Kidney epithelial cell (primary cell): Measurements from ENCODE around the gene CST6. TPM values are rescaled to one million over a fixed set of nuclear protein-coding genes. Genes with fewer than 3 reads are reported as not detected.
A peak's percentile ranks its signal among the peaks of the same experiment; 100 is the strongest.

ENCODE experiments used
- DNase-seq: peaks from one replicate; pipeline ENCODE4 v3.0.0-alpha.2; 2010; ENCODE audit warnings: low read depth
- H3K27me3 ChIP-seq: 2 replicates; pipeline ENCODE4 v1.6.0; 2011; ENCODE audit warnings: low read length; ENCODE audit not compliant: control insufficient read depth, insufficient read depth
- H3K36me3 ChIP-seq: 2 replicates; pipeline ENCODE4 v1.5.1; 2011; ENCODE audit warnings: low read length; ENCODE audit not compliant: control insufficient read depth, insufficient read depth
- H3K4me3 ChIP-seq: 2 replicates; pipeline ENCODE4 v1.5.1; 2011; ENCODE audit warnings: low read depth, mild to moderate bottlenecking, control low read depth, low read length
- total RNA-seq: library from RNA; depleted of rRNA; stranded (reverse); fragments of >200 nt; gene quantifications from 2 replicates; pipeline ENCODE4 v1.2.3, GENCODE V29; 2015
- TF ChIP-seq, protein P1 (sequence below): IDR thresholded peaks from 2 replicates; pipeline ENCODE4 v1.5.1; 2011; ENCODE audit warnings: mild to moderate bottlenecking, moderate library complexity, low read length, control low read depth, inconsistent platforms; ENCODE audit not compliant: insufficient read depth, poor library complexity, severe bottlenecking

The CST6 gene
- total RNA-seq, 1 donor from 2014 or later = 59.8 TPM

DNA sequence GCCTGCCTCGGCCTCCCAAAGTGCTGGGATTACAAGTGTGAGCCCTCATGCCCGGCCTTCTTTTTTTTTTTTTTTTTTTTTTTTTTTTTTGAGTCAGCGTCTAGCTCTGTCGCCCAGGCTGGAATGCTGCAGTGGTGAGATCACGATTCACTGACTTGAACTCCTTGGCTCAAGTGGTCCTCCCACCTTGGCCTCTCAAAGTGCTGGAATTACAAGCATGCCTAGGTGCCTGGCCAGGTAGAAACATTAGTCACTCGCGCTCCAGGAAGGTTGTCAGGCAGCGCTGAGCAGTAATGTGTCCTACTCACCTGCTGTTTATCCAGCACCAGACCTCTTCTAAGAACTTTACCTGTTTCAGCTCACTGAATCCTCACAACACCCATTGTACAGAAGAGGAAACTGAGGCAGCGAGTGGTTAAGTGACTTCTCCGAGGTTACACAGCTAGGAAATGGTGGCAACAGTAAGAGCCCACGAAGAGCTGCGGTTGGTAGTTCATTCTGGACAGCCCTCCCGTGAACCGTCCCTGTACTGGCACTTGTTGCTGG is 496 bp upstream of the CST6 start:
- no peaks in the 10 kb centered on the region for H3K36me3 ChIP-seq

DNA sequence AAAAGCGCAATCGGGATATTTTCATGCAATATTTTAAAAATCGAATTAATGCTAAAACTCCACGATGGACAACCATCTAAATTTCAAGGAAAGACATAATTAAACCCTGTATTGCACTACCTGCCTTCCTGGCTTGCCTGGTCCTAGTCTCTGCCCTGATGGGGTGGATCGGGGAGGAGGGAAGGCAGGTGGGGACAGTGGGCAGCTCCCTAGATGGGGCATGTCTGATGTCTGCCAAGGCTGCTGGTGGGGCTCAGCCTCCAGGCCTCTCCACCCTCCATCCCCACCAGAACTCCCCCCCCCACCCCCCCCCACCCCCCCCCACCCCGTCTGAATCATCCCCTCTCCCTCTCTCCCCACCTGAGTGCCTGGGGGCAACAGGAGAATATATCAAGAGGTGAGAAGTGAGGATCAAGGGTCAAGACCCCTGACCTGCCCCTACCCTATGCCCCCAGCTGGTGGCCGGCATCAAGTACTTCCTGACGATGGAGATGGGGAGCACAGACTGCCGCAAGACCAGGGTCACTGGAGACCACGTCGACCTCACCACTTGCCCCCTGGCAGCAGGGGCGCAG is 650 bp downstream of the CST6 start:
- no peaks in the 10 kb centered on the region for H3K36me3 ChIP-seq
- no peak overlapping the region for H3K4me3 ChIP-seq
- TF ChIP-seq, protein P1, sequence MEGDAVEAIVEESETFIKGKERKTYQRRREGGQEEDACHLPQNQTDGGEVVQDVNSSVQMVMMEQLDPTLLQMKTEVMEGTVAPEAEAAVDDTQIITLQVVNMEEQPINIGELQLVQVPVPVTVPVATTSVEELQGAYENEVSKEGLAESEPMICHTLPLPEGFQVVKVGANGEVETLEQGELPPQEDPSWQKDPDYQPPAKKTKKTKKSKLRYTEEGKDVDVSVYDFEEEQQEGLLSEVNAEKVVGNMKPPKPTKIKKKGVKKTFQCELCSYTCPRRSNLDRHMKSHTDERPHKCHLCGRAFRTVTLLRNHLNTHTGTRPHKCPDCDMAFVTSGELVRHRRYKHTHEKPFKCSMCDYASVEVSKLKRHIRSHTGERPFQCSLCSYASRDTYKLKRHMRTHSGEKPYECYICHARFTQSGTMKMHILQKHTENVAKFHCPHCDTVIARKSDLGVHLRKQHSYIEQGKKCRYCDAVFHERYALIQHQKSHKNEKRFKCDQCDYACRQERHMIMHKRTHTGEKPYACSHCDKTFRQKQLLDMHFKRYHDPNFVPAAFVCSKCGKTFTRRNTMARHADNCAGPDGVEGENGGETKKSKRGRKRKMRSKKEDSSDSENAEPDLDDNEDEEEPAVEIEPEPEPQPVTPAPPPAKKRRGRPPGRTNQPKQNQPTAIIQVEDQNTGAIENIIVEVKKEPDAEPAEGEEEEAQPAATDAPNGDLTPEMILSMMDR = no peak
- H3K27me3 ChIP-seq = peaks cover 2% of the 10 kb centered on the region
- DNase-seq = no peak

More for the DNA sequence above, 496 bp upstream of the CST6 start:
- Histone ChIP-seq H3K27me3 (peaks cover 2% of the 10 kb centered on the region), H3K4me3 (no peak overlapping the region)
- TF ChIP-seq, protein P1 = no peak
- peak; percentile 89 for DNase-seq

DNA sequence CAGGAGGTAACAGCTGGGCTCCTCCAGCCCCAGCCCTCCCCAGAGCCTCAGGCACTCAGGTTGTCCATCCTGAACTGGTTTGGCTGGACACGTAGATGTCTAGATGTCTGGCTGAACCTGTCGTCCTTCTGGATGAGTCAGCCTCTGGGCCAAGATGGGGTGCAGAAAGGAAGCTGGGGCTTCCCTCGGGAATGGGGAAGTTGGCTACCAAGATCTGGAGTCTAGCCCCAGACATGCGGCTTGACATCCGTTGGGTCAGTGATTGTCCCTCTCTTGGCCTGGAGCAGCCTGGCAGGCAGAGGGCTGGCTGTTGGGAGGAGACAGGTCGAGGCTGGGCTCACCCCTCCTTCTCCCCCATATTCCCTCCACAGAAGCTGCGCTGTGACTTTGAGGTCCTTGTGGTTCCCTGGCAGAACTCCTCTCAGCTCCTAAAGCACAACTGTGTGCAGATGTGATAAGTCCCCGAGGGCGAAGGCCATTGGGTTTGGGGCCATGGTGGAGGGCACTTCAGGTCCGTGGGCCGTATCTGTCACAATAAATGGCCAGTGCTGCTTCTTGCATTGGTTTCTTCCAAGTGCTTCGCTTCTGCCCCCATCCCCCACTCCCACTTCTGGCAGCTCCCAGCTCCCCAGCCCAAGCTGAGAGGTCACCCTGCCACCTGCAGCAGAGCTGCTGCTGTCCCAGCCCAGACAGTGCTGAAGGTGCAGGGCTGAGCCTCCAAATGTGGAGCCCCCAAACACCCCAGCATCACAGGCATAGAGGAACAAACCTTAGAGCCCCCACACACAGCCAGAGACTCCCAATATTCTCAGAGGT is 1.3 kb downstream of the CST6 start:
- Histone ChIP-seq H3K27me3 (peaks cover 2% of the 10 kb centered on the region), H3K36me3 (no peaks in the 10 kb centered on the region), H3K4me3 (no peak overlapping the region)
- no peak for DNase-seq
- TF ChIP-seq, protein P1 = no peak

DNA sequence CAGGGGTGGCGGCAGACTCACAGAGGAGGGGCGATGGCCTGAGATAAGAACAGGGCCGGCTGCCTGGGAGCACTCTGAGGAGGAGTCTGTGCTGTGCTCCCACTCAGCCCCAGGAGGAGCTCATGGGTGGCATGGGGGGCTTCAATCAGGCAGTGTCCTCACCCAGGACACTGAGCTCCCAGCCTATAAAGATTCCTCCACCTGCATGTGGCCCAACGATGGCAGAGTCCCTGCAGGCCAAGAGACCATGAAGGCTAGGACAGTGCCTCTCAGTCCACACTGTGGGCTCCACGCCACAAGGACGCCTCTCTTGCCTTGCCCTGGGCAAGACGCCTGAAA is 1.9 kb downstream of the CST6 start:
- TF ChIP-seq, protein P1 = no peak

GRCh38 chr11:66014804-66015453 is 3.1 kb downstream of the CST6 start:
- Histone ChIP-seq H3K27me3 (peaks cover 2% of the 10 kb centered on the region), H3K36me3 (no peaks in the 10 kb centered on the region), H3K4me3 (no peak overlapping the region)
- no peak for DNase-seq
- TF ChIP-seq, protein P1 = no peak

More for the DNA sequence above, 1.9 kb downstream of the CST6 start:
- Histone ChIP-seq H3K27me3 (peaks cover 2% of the 10 kb centered on the region), H3K36me3 (no peaks in the 10 kb centered on the region), H3K4me3 (no peak overlapping the region)
- DNase-seq = no peak
